PC-3 (cell line): ENCODE data around the gene ATP6AP1. TPM values are rescaled to one million over a fixed set of nuclear protein-coding genes. Genes with fewer than 3 reads are reported as not detected.

Source experiments
- ATAC-seq: fragments of 200-7000 bp; cut with Tn5 transposase; 2 replicates; pipeline ENCODE4 v1.9.1; 2020; ENCODE audit warnings: mild to moderate bottlenecking, moderate library complexity
- BruUV-seq: library from RNA; stranded (reverse); fragments of 400-500 nt; replicated peaks from 2 replicates; lab custom pipeline; 2021; lab: Mats Ljungman, UMichigan
- CTCF ChIA-PET: fragments of 300-600 bp; sonication (Branson Sonifier 250); formaldehyde crosslinking; loops from one replicate; lab custom pipeline; 2022; ENCODE audit warnings: antibody characterized with exemption; lab: Charles Lee
- POLR2A ChIA-PET: fragments of 300-600 bp; sonication (Branson Sonifier 250); formaldehyde crosslinking; loops from one replicate; lab custom pipeline; 2022; ENCODE audit warnings: antibody characterized with exemption; ENCODE audit not compliant: unreplicated experiment; lab: Charles Lee
- DNase-seq: peaks from one replicate; pipeline ENCODE4 v3.0.0-alpha.2; 2015
- H2AFZ ChIP-seq: fragments of 300-600 bp; sonication (generic); 2 replicates; pipeline ENCODE4 v1.6.0; 2016; ENCODE audit warnings: antibody characterized with exemption, low read length
- H3F3A ChIP-seq: fragments of 300-600 bp; sonication (generic); one replicate; pipeline ENCODE4 v1.6.0; 2017; ENCODE audit warnings: antibody characterized with exemption, low read length, control low read depth, mild to moderate bottlenecking; ENCODE audit not compliant: unreplicated experiment
- H3K27ac ChIP-seq: fragments of 300-600 bp; sonication (generic); 2 replicates; pipeline ENCODE4 v1.5.1; 2016; ENCODE audit warnings: mild to moderate bottlenecking, low read length
- H3K27me3 ChIP-seq: fragments of 300-600 bp; sonication (generic); 2 replicates; pipeline ENCODE4 v1.6.1; 2016; ENCODE audit warnings: low read length, mixed read lengths
- H3K36me3 ChIP-seq: fragments of 300-600 bp; sonication (generic); 2 replicates; pipeline ENCODE4 v1.6.1; 2016; ENCODE audit warnings: low read depth, mixed run types, low read length, mixed read lengths
- H3K4me1 ChIP-seq: fragments of 300-600 bp; sonication (generic); 2 replicates; pipeline ENCODE4 v1.5.1; 2016; ENCODE audit warnings: low read length; ENCODE audit not compliant: insufficient read depth
- H3K4me2 ChIP-seq: fragments of 300-600 bp; sonication (generic); 2 replicates; pipeline ENCODE4 v1.6.0; 2016; ENCODE audit warnings: low read length
- H3K4me3 ChIP-seq: fragments of 300-600 bp; sonication (generic); 2 replicates; pipeline ENCODE4 v1.5.1; 2016; ENCODE audit warnings: mild to moderate bottlenecking, low read length, mixed read lengths
- H3K79me2 ChIP-seq: fragments of 300-600 bp; sonication (generic); 2 replicates; pipeline ENCODE4 v1.6.1; 2017; ENCODE audit warnings: low read length, mixed read lengths
- H3K9ac ChIP-seq: fragments of 300-600 bp; sonication (generic); 2 replicates; pipeline ENCODE4 v1.6.0; 2016; ENCODE audit warnings: mild to moderate bottlenecking, low read length
- H3K9me2 ChIP-seq: fragments of 300-600 bp; sonication (generic); replicated peaks from 2 replicates; pipeline ENCODE4 v1.6.1; 2016; ENCODE audit warnings: mixed run types, low read length, mixed read lengths
- H3K9me3 ChIP-seq: fragments of 300-600 bp; sonication (generic); 2 replicates; pipeline ENCODE4 v1.6.1; 2016; ENCODE audit warnings: low read length, mixed read lengths
- H4K20me1 ChIP-seq: fragments of 300-600 bp; sonication (generic); 2 replicates; pipeline ENCODE4 v1.6.1; 2016; ENCODE audit warnings: low read length, mixed read lengths
- CTCF ChIP-seq: fragments of 300-600 bp; sonication (generic); conservative IDR thresholded peaks from 2 replicates; pipeline ENCODE4 v1.5.1; 2017; ENCODE audit warnings: antibody characterized with exemption, low read depth, mild to moderate bottlenecking, low read length
- EZH2 ChIP-seq: fragments of 300-600 bp; sonication (generic); IDR thresholded peaks from one replicate; pipeline ENCODE4 v1.6.1; 2017; ENCODE audit warnings: antibody characterized with exemption, mild to moderate bottlenecking, low read length; ENCODE audit not compliant: unreplicated experiment
- EZH2phosphoT487 ChIP-seq: fragments of 300-600 bp; sonication (generic); IDR thresholded peaks from 2 replicates; pipeline ENCODE4 v1.6.1; 2018; ENCODE audit warnings: mild to moderate bottlenecking, antibody characterized with exemption, low read length, borderline replicate concordance
- intact Hi-C: fragments of 100-400 bp; cut with micrococcal nuclease; formaldehyde crosslinking; loops from 2 replicates; pipeline ENCODE4 v1.9.0; 2023
- total RNA-seq: library from RNA; depleted of rRNA; stranded (reverse); fragments of >200 nt; gene quantifications from 2 replicates; pipeline ENCODE4 v1.2.3, GENCODE V29; 2014

ATP6AP1 gene
- total RNA-seq, 1 experiment from 2014 or later = 68.7 TPM

GRCh38 chrX:154467556-154467955 is 39.1 kb downstream of the ATP6AP1 start:
- no peak for ATAC-seq
- H3K27ac ChIP-seq = no peak overlapping the region
- TF ChIP-seq CTCF (no peak), EZH2 (no peak), EZH2phosphoT487 (no peak)
- no peaks in the 10 kb centered on the region for H3K9me2 ChIP-seq
- H3K9ac ChIP-seq = no peak overlapping the region
- H4K20me1 ChIP-seq = no peaks in the 10 kb centered on the region
- no peak overlapping the region for H3K4me2 ChIP-seq
- intact Hi-C loops = no loop called here
- no peak overlapping the region for H3K4me3 ChIP-seq
- H3K27me3 ChIP-seq = no peaks in the 10 kb centered on the region
- DNase-seq = no peak
- H2AFZ ChIP-seq = no peak overlapping the region
- H3F3A ChIP-seq = no peaks in the 10 kb centered on the region
- BruUV-seq = no TSS peak
- H3K9me3 ChIP-seq = no peaks in the 10 kb centered on the region
- no peaks in the 10 kb centered on the region for H3K4me1 ChIP-seq
- no peaks in the 10 kb centered on the region; the same call in 1 of the 2 replicates for H3K36me3 ChIP-seq
- CTCF ChIA-PET = no interaction called here
- H3K79me2 ChIP-seq = no peaks in the 10 kb centered on the region
- POLR2A ChIA-PET = no interaction called here

- Histone ChIP-seq H3K27me3 (no peaks in the 10 kb centered on the region), H3K9me2 (no peaks in the 10 kb centered on the region), H3K4me3 (no peak overlapping the region), H3K36me3 (no peaks in the 10 kb centered on the region; the same call in 1 of the 2 replicates), H3K27ac (no peak overlapping the region), H3K79me2 (no peaks in the 10 kb centered on the region), H3K4me2 (no peak overlapping the region), H4K20me1 (no peaks in the 10 kb centered on the region), H2AFZ (no peak overlapping the region), H3F3A (no peaks in the 10 kb centered on the region), H3K9ac (no peak overlapping the region), H3K4me1 (no peaks in the 10 kb centered on the region), H3K9me3 (no peaks in the 10 kb centered on the region)
- ChIA-PET CTCF (no interaction called here), POLR2A (no interaction called here)
- no TSS peak for BruUV-seq
- DNase-seq (no peak), ATAC-seq (no peak)
- TF ChIP-seq CTCF (no peak), EZH2 (no peak), EZH2phosphoT487 (no peak)
- intact Hi-C loops = no loop called here
These were observed 39.7 kb downstream of the ATP6AP1 start for GRCh38 chrX:154468217-154468616.

GRCh38 chrX:154469114-154469513 is 40.6 kb downstream of the ATP6AP1 start:
- H3K36me3 ChIP-seq = no peaks in the 10 kb centered on the region; the same call in 1 of the 2 replicates
- no TSS peak for BruUV-seq

More at GRCh38 chrX:154469114-154469513, 40.6 kb downstream of the ATP6AP1 start:
- TF ChIP-seq EZH2phosphoT487 = no peak
- no peak for TF ChIP-seq CTCF
- no peak for TF ChIP-seq EZH2
- no peaks in the 10 kb centered on the region for H3K9me2 ChIP-seq
- no peak overlapping the region for H3K4me3 ChIP-seq
- DNase-seq (no peak), ATAC-seq (no peak)
- no peaks in the 10 kb centered on the region for H4K20me1 ChIP-seq
- no peaks in the 10 kb centered on the region for H3K9me3 ChIP-seq
- H3K79me2 ChIP-seq = no peaks in the 10 kb centered on the region
- H3K27ac ChIP-seq = no peak overlapping the region
- no peaks in the 10 kb centered on the region for H3K27me3 ChIP-seq
- no peaks in the 10 kb centered on the region for H3F3A ChIP-seq
- no peak overlapping the region for H2AFZ ChIP-seq
- CTCF ChIA-PET = no interaction called here
- no peak overlapping the region for H3K9ac ChIP-seq
- intact Hi-C loops = no loop called here
- no peak overlapping the region for H3K4me2 ChIP-seq
- no peaks in the 10 kb centered on the region for H3K4me1 ChIP-seq
- POLR2A ChIA-PET = no interaction called here
